GM12801 (cell line): Measurements from ENCODE around the gene PLS1.

Source experiments
- CTCF ChIP-seq: IDR thresholded peaks from one replicate; pipeline ENCODE4 v1.5.1; 2011; ENCODE audit warnings: control low read depth; ENCODE audit not compliant: insufficient read length; ENCODE audit errors: extremely low read depth

PLS1 gene

GRCh38 chr3:142676151-142676550 lies 80.0 kb downstream of the PLS1 start:
- TF ChIP-seq CTCF = no peak

DNA sequence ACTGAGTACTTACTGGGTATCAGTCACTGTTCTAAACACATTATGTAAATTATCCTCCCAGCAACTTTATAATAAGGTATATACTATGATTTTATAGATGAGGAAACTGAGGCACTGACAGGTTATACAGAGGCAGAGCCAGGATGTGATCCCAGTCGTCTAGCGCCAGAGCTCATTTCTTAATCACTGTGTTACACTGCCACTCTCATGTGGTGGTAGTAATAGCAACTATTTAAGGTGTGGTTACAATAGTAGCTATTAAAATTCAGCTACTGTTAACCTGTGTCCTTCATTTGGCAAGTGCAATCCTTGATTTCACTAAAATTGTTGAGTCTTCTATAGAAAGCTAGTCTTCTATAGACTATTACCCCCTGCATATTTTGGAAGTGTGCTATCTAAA lies 84.5 kb downstream of the PLS1 start:
- TF ChIP-seq CTCF = no peak

DNA sequence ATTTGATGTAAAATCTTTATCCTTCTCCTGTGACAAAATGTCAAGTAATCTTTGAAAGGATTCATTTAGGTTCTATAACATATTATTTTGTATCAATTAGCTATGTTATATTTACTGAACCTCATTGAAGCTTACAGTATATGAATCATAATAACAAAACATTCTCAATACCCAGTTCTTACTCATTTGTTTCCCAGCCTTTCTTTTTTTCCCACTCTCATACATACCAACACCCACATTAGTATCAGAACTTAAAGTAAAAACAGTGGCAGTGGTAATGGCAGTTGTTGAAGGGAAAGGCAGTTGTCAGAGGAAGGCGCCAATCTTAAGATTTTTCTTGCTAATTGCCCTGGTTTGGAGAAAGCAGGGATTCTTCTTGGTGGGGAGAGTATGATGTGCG lies 94.4 kb downstream of the PLS1 start:
- TF ChIP-seq CTCF = no peak

GRCh38 chr3:142691527-142691926 lies 95.3 kb downstream of the PLS1 start:
- TF ChIP-seq CTCF = no peak

GRCh38 chr3:142693136-142693853 lies 97.1 kb downstream of the PLS1 start:
- no peak for TF ChIP-seq CTCF

DNA sequence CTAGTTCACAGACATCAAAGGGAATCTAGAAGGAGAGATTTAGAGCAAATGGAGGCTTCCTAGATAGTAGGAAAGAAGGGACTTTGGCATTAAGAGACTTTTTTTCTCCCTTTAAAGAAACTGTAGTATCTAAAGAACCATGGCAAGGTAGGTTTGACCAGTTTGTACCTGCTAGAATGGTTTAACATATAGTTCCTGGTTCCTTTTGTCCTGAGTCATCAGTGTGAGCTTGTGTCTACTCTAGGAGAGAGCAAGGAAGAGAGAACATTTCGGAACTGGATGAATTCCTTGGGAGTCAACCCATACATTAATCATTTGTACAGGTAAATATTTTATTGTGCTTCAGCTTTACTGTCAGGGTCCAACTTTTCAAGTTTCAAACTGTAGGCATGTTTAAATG lies 98.0 kb downstream of the PLS1 start:
- no peak for TF ChIP-seq CTCF

- no peak for TF ChIP-seq CTCF
Measured at GRCh38 chr3:142705198-142705597, 109.0 kb downstream of the PLS1 start.
